Right atrium auricular region (tissue), 2 donors: ENCODE data around the gene LSM4. TPM values are rescaled to one million over a fixed set of nuclear protein-coding genes. Genes with fewer than 3 reads are reported as not detected.
"Not testable (repeated sequence)": the region's sequence is repeated elsewhere in the genome, so short reads cannot be mapped to it uniquely, and the experiment has no call there.

ENCODE experiments used
- DNase-seq: peaks from one replicate; pipeline ENCODE4 v3.0.0-alpha.2; 2019; ENCODE audit warnings: low spot score
- H3K27ac ChIP-seq, 2 donors: fragments of 200-600 bp; sonication (generic); 1 replicate in 1 of 2; 2 replicates in 1 of 2; pipeline ENCODE4 v1.5.1; 2016 to 2019
- H3K27me3 ChIP-seq, 2 donors: fragments of 200-600 bp; sonication (generic); one replicate each; pipeline versions ENCODE4 v1.5.1 to v1.6.0; 2017 to 2019
- H3K36me3 ChIP-seq: fragments of 200-600 bp; sonication (generic); one replicate; pipeline ENCODE4 v1.5.1; 2016
- H3K4me1 ChIP-seq, 2 donors: fragments of 200-600 bp; sonication (generic); one replicate each; pipeline versions ENCODE4 v1.5.1 to v1.6.0; 2017 to 2019
- H3K4me3 ChIP-seq, 2 donors: fragments of 200-600 bp; sonication (generic); 1 replicate in 1 of 2; 2 replicates in 1 of 2; pipeline ENCODE4 v1.5.1; 2017 to 2019; ENCODE audit warnings: mild to moderate bottlenecking in 1 of 2, moderate library complexity in 1 of 2
- H3K9me3 ChIP-seq, 2 donors: fragments of 200-600 bp; sonication (generic); one replicate each; pipeline ENCODE4 v1.5.1; 2019
- total RNA-seq, 2 donors: library from RNA; depleted of rRNA; stranded (reverse); fragments of >200 nt; gene quantifications; one replicate each; pipeline ENCODE4 v1.1.0, GENCODE V29; 2016
- TF ChIP-seq, protein P1 (sequence below), 2 donors: fragments of 200-600 bp; sonication (generic); IDR thresholded peaks; one replicate each; pipeline ENCODE4 v1.5.1; 2019; ENCODE audit warnings: antibody characterized with exemption in 2 of 2

The LSM4 gene
- total RNA-seq, result 10 to 100 TPM; 68.5 to 97.3 TPM

DNA sequence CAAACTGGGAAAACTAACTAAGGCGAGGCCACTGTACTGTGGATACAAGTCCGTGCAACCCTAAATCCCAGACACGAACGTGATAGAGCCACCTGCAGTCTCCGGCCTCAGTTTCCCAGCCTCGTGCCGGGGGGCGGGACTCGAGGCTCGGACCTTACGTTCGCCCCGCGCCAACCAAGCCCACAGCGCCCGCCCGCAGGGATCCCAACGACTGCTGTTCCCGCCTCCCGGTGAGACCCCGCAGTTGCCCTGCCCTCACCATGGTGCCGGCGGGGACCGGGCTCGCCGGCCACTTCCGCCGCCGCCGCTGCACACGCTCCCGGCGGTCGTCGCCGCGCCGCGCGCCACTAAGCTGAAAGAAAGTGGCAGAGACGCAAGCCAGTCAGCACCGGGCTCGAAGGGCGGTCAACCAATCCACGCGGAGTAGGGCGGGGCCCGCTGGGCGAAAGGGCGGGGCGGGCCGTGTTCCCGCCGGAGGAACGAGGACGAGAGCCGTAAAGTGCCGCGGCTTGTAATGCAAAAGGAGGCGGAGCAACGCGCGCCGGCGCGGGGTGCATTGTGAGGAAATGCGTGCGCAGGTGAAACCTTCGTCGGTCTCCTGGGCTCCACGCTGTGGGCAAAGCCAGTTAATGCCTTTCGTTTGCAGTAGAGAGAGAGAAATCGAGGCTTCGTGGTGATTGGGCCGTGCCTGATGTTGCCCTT, at the start of gene LSM4:
LSM4 (minus strand) TSS at position 318 of the 702 bp plus-strand sequence; CDS start at position 262, 56 bp downstream.
- Histone ChIP-seq H3K27ac (peak within 1 kb of the TSS; percentile 82 to 95), H3K4me1 (peaks cover 0 to 57% of the 10 kb centered on the region in 2 donors)
- TF ChIP-seq, protein P1, sequence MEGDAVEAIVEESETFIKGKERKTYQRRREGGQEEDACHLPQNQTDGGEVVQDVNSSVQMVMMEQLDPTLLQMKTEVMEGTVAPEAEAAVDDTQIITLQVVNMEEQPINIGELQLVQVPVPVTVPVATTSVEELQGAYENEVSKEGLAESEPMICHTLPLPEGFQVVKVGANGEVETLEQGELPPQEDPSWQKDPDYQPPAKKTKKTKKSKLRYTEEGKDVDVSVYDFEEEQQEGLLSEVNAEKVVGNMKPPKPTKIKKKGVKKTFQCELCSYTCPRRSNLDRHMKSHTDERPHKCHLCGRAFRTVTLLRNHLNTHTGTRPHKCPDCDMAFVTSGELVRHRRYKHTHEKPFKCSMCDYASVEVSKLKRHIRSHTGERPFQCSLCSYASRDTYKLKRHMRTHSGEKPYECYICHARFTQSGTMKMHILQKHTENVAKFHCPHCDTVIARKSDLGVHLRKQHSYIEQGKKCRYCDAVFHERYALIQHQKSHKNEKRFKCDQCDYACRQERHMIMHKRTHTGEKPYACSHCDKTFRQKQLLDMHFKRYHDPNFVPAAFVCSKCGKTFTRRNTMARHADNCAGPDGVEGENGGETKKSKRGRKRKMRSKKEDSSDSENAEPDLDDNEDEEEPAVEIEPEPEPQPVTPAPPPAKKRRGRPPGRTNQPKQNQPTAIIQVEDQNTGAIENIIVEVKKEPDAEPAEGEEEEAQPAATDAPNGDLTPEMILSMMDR (IDR thresholded peaks at IDR 0.05), result no peak

DNA sequence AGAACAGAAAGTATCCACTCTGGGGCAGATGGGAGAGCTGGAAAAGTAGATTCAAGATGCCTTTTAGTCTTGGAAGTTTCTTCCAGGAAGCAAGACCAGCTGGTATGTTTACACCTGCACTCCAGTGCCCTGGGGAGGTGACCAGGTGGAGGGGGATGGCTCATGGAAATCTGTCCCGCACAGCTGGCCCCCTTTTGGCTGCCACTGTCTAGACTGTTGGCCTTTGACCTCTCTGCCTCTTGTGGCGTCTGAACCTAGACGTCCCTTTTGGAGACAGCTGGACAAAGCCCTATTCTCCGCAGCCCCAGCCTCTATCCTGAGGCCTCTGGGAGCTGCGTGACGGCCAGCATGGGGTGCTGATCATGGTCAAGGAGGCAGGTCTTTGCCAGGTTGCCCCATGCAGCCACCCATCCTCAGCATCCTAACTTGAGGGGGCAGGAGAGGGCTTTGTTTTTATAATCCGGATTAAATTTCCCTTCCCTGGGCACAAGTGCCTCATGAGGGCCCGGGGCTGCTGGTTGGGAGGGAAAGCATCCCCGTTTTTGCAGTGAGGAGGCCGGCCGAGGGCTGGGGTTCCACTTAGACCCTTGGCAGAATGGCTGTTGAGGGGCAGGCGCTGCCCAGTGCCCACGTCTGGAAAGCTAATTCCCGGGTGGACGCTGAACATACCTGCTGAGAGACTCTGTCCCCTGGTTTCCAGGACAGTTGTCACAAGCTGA, 45.8 kb upstream of the LSM4 start:
- Histone ChIP-seq H3K4me1 (peaks cover 0 to 21% of the 10 kb centered on the region in 2 donors), H3K27me3 (no peaks in the 10 kb centered on the region), H3K36me3 (peaks cover 2% of the 10 kb centered on the region), H3K4me3 (no peak overlapping the region), H3K9me3 (no peaks in the 10 kb centered on the region), H3K27ac (no peak overlapping the region)
- TF ChIP-seq, protein P1 (IDR thresholded peaks at IDR 0.05), result no peak
- no peak for DNase-seq

More for the DNA sequence above, at the start of gene LSM4:
- H3K4me3 ChIP-seq, result peak within 1 kb of the TSS; percentile 72 to 81
- no peaks in the 10 kb centered on the region for H3K9me3 ChIP-seq
- H3K27me3 ChIP-seq, result no peaks in the 10 kb centered on the region
- peak; percentile 99 for DNase-seq
- H3K36me3 ChIP-seq, result no peaks in the 10 kb centered on the region

DNA sequence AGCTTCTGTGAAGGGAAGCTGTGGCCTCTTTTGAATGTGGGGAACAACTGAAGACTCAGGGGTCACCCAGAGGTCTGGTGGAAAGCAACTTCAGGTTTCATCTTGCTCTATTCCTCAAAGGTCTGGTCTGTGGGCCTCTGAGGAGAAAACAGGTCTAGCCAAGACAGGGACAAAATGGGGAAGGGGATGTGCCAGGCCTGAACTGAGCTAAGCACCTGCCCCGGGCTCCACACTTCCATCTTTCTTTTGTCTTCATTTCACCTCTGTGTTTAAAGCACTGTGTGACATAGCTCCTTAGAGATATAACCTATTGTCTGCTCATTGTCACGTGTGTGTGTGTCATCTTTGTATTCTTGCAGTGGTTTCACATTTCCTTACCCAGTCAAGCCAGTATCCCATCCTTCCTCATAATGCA, 43.2 kb upstream of the LSM4 start:
- peaks cover 0 to 16% of the 10 kb centered on the region in 2 donors for H3K4me1 ChIP-seq
- H3K4me3 ChIP-seq, result no peak overlapping the region
- H3K27ac ChIP-seq, result peak overlapping the region; percentile 65 to 76
- no peak for DNase-seq
- TF ChIP-seq, protein P1 (IDR thresholded peaks at IDR 0.05), result no peak
- H3K27me3 ChIP-seq, result no peaks in the 10 kb centered on the region
- peaks cover 12% of the 10 kb centered on the region for H3K36me3 ChIP-seq
- no peaks in the 10 kb centered on the region for H3K9me3 ChIP-seq

DNA sequence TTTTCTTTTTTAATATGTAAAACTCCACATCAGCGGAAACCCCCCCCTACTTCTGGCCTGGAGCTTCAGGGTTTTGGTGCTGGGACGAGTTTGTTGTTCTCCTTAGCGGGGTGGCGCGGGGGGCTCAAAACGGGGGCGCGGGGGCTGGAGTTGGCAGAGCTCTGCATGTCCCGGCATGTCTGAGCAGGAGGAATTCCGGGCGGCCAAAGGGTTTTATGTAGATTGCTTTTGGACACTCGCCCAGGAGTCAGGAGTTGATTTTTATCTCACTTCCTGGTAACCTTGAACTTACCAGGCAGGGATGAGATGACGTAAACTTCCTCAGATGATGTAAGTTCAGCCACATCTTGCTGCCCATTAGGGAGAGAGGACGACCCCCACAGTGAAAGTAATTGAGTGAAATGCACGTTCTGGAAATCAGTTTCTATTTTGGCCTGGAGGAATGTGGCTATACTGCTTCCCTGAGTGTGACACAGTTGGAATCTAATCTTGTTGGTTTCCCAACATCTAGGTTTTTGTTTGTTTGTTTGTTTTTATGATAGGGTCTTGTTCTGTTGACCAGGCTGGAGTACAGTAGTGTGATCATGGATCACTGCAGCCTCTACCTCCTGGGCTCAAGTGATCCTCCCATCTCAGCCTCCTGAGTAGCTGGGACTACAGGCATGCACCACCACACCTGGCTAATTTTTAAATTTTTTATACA, 42.1 kb upstream of the LSM4 start:
- Histone ChIP-seq H3K36me3 (peaks cover 17% of the 10 kb centered on the region), H3K4me3 (peak overlapping the region in 1 of 2 donors; percentile 4), H3K9me3 (no peaks in the 10 kb centered on the region), H3K4me1 (peaks cover 0 to 16% of the 10 kb centered on the region in 2 donors), H3K27me3 (no peaks in the 10 kb centered on the region), H3K27ac (peak overlapping the region; percentile 65 to 76)
- TF ChIP-seq, protein P1 (IDR thresholded peaks at IDR 0.05), result no peak
- peak; percentile 78 for DNase-seq

DNA sequence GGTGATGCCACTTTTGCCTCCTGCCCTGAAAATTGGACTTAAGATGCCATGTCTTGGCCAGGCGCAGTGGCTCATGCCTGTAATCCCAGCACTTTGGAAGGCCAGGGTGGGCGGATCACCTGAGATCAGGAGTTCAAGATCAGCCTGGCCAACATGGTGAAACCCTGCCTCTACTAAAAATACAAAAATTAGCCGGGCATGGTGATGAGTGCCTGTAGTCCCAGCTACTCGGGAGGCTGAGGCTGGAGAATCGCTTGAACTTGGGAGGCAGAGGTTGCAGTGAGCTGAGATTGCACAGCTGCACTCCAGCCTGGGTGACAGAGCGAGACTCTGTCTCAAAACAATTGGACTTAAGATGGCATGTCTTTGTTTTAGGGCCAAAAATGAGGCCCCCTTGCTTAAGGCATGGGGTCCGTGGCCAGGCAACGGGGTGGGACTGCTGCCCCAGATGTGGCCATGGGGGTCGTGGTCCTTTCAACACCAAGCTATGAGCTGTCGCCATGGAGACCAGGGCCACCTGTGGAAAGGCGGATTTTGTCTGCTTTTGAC, 41.5 kb upstream of the LSM4 start:
- H3K27me3 ChIP-seq, DNase-seq, H3K9me3 ChIP-seq: not testable (repeated sequence)
- Histone ChIP-seq H3K27ac (peak overlapping the region; percentile 65 to 76), H3K4me3 (peak overlapping the region in 1 of 2 donors; percentile 4), H3K36me3 (peaks cover 20% of the 10 kb centered on the region), H3K4me1 (peaks cover 0 to 16% of the 10 kb centered on the region in 2 donors)
